ENCODE data around the gene ZXDC.

DNA sequence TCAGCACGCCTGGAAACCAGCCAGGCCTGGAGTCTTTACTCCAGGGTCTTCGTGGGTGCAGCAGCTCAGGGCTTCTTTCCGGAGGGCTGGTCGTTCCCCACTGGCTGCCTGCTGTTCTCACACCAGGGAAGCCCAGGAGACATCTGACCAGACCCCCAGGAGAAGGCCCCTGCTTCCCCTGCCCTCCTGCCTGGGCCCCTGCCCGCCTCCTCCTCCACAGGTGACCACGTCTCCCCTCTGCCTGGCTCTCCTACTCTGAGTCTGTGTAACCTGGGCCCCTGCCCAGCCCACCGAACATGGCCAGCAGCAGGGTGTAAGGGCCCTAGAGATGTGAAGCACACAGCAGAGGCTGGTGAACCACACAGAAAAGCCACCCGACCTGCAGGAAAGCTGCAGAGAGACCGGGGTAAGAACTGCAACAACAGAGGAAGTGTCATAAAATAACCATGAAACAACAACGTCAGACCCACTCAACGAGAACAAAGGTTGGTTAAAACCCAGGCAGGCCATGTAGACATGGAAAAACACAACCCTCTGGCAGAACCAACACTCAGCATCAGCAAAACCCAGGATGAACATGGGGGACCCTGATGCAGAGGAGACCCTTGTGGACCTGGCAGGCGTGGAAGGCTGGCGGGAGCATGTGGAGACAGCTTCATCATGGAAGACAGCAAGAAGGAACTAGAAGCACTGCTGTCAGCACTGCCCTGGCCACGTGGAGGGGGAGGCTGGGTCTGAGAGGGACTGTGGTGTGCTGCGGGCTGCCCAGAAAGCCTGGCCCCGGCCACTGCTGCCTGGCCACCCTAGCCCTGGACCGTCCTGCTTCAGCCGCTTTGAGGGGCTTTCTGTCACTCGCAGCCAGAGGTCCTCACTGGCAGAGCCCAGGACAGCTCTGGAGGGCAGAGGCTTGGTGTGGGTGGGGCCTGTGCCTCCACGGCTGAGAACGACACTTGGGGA is 21.5 kb upstream of the ZXDC start:
- TF ChIP-seq POLR2A (IDR thresholded peaks at IDR 0.05; ENCODE audit: low read depth, low read length) = no peak
- TF ChIP-seq POLR2AphosphoS5 (IDR thresholded peaks at IDR 0.05; ENCODE audit: low read depth, low read length) = no peak
- TF ChIP-seq TAF1 (IDR thresholded peaks at IDR 0.05; ENCODE audit: borderline replicate concordance, low read depth, low read length) = no peak

Data from GM12892 (cell line).